GM12865 (cell line): Measurements from ENCODE around the gene HEY2.

Source experiments
- DNase-seq: peaks from one replicate; pipeline ENCODE4 v3.0.0; 2010; ENCODE audit warnings: low read depth
- H3K4me3 ChIP-seq: 2 replicates; pipeline ENCODE4 v1.5.1; 2011; ENCODE audit warnings: mild to moderate bottlenecking, low read depth, low read length, control low read depth
- CTCF ChIP-seq: IDR thresholded peaks from 2 replicates; pipeline ENCODE4 v1.5.1; 2011; ENCODE audit warnings: low read length, control low read depth, low read depth, inconsistent platforms; ENCODE audit not compliant: insufficient read depth; ENCODE audit errors: missing control alignments

Gene HEY2

DNA sequence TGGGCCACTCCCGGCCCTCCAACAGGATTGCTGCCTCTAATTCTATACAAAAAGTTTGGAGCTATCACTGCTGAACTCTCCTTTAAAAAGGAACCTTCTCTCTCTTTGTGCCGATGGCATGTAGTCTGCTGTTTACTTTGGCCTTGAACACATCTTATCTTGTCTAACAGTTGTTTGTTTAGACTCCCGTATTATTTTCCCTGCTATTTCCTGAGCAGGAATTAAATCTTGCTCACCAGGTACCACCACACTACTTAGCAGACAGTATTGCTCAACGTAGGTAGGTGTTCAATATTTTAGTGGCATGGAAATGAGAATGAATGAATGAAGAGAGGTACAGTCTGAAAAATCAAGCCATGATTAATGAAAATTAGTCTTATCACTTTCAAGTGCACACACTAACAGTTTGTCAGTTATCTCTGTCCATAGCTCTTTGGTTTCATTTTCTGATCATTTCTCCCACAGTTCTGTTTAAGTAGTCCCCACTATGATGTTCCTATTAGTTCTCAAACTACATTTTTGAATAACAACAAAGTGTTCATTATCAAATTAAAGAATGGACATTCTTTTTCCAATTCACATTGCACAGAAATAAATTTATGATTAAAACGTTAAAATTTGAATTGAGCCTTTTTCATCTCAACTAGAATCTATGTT lies 6.8 kb upstream of the HEY2 start:
- DNase-seq = no peak

GRCh38 chr6:125743604-125744003 lies 5.8 kb upstream of the HEY2 start:
- no peak overlapping the region for H3K4me3 ChIP-seq
- DNase-seq = no peak

More for the DNA sequence above, 6.8 kb upstream of the HEY2 start:
- TF ChIP-seq CTCF = no peak
- H3K4me3 ChIP-seq = no peak overlapping the region

GRCh38 chr6:125745281-125746018 lies 4.0 kb upstream of the HEY2 start:
- no peak for TF ChIP-seq CTCF
- no peak for DNase-seq
- no peak overlapping the region for H3K4me3 ChIP-seq

More at GRCh38 chr6:125743604-125744003, 5.8 kb upstream of the HEY2 start:
- TF ChIP-seq CTCF = no peak

DNA sequence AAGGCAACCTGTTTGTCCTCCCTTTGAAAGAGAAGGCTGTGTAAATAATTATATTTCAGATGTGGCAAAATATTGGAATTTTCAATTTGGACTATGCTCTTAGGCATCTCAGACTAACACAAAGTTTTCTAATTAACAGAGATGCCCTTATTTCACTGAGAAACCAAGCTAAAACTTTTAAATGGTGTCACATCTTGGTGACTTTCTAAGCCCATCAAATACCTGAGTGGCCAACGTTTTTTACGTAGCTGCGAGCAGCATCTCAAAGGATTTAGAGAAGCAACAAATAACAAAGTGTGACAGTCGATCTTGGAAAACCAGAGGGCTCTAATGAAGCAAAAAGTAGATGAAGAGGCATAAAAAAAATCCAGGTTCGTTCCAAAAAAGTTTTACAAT lies 3.4 kb upstream of the HEY2 start:
- no peak for DNase-seq
- H3K4me3 ChIP-seq = no peak overlapping the region

GRCh38 chr6:125746731-125747588 lies 2.5 kb upstream of the HEY2 start:
- no peak for TF ChIP-seq CTCF
- H3K4me3 ChIP-seq = peak overlapping the region; percentile 70
- peak; percentile 80 for DNase-seq

More for the DNA sequence above, 3.4 kb upstream of the HEY2 start:
- no peak for TF ChIP-seq CTCF

GRCh38 chr6:125747589-125748405 lies 1.6 kb upstream of the HEY2 start:
- TF ChIP-seq CTCF = no peak
- DNase-seq = peak; percentile 22
- H3K4me3 ChIP-seq = peak overlapping the region; percentile 70
